Chondrocyte (in vitro differentiated cells): ENCODE measurements around the gene TIMM50. TPM values are rescaled to one million over a fixed set of nuclear protein-coding genes. Genes with fewer than 3 reads are reported as not detected.
A peak's percentile ranks its signal among the peaks of the same experiment; 100 is the strongest.

Experiments
- DNase-seq: peaks from one replicate; pipeline ENCODE4 v3.0.0; 2021; ENCODE audit warnings: mixed read lengths, low spot score
- H3K27ac Mint-ChIP-seq: one replicate; pipeline ENCODE4 v1.8.0; 2021; ENCODE audit warnings: mild to moderate bottlenecking, moderate library complexity, mixed read lengths; ENCODE audit not compliant: unreplicated experiment
- H3K27me3 Mint-ChIP-seq: 2 replicates; pipeline ENCODE4 v1.8.0; 2021; ENCODE audit warnings: low read depth, mixed read lengths
- H3K36me3 Mint-ChIP-seq: 2 replicates; pipeline ENCODE4 v1.8.0; 2021; ENCODE audit warnings: low read depth, mixed read lengths
- H3K4me1 Mint-ChIP-seq: 2 replicates; pipeline ENCODE4 v1.8.0; 2021; ENCODE audit warnings: low read depth, mild to moderate bottlenecking, mixed read lengths
- H3K4me3 Mint-ChIP-seq: one replicate; pipeline ENCODE4 v1.8.0; 2021; ENCODE audit warnings: mild to moderate bottlenecking, moderate library complexity, mixed read lengths; ENCODE audit not compliant: unreplicated experiment
- H3K9me3 Mint-ChIP-seq: 2 replicates; pipeline ENCODE4 v1.8.0; 2021; ENCODE audit warnings: low read depth, mixed read lengths
- long read RNA-seq: library from polyadenylated mRNA; stranded (forward); transcript quantifications from one replicate; pipeline ENCODE4 v2.0.0, GENCODE V29; 2021
- total RNA-seq: library from RNA; stranded (reverse); gene quantifications from 3 replicates; pipeline ENCODE4 v1.2.1, GENCODE V29; 2021
- TF ChIP-seq, protein P1 (sequence below): fragments of 200-600 bp; sonication (generic); IDR thresholded peaks from 2 replicates; pipeline ENCODE4 v1.5.0; 2021; ENCODE audit warnings: antibody characterized with exemption, mild to moderate bottlenecking, moderate library complexity

TIMM50 gene
- total RNA-seq, result 46.4 to 65.7 TPM (median 49.9 TPM) in 3 replicates
- long read RNA-seq, transcript TIMM50-201 (11 exons, 1,612 nt), result major isoform, 34 of 50 reads
- long read RNA-seq, partial matches to known transcripts, result 2 of 50 reads
- long read RNA-seq, other reads (novel, unspliced or antisense), result 12 of 50 reads

DNA sequence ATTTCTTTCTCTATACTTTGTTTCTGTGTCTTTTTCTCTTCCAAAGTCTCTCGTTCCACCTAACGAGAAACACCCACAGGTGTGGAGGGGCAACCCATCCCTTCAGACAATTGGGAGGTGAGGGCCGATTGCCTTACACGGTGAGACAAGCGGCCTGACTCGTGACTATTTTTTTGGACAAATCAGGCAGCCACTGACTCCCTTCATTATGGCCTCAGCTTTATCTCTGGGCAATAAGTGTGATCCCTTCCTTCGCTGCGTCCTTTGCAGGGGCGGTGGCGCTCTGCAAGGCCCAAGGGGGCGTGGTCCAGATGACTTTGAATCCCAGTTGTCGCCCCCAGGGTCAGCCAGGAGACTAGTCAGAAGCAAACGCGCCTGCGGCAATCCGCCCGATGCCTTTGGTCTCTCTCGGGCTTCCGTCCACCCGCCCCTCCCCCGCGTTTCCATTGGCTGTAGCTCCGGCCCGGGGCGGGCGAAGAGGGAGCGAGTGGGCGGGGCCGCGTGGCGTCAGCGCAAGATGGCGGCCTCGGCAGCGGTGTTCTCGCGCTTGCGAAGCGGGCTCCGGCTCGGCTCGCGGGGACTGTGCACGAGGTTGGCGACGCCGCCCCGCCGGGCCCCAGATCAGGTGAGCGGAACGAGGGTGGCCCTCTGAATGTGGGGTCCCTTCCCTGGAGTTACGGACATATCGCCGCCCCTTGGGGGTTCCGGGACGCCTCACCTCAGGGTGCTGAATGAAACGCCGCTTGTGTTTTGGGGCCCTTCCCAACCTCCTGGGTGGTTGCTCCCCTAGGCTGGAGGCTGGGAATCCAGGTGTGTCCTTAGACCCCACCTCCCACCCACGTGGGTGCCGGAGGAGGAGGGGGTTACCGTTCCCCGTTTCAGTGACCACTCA lies at the start of gene TIMM50:
Gene TIMM50 (plus strand): TSS at position 502 of the 892 bp plus-strand sequence. CDS start 16 bp downstream, at position 518.
- Mint-ChIP-seq H3K27me3 (no peaks in the 10 kb centered on the region), H3K9me3 (no peaks in the 10 kb centered on the region), H3K4me3 (peak within 1 kb of the TSS; percentile 90), H3K27ac (peak within 1 kb of the TSS; percentile 97), H3K4me1 (peaks cover 21% of the 10 kb centered on the region), H3K36me3 (peaks cover 6% of the 10 kb centered on the region)
- TF ChIP-seq, protein P1, sequence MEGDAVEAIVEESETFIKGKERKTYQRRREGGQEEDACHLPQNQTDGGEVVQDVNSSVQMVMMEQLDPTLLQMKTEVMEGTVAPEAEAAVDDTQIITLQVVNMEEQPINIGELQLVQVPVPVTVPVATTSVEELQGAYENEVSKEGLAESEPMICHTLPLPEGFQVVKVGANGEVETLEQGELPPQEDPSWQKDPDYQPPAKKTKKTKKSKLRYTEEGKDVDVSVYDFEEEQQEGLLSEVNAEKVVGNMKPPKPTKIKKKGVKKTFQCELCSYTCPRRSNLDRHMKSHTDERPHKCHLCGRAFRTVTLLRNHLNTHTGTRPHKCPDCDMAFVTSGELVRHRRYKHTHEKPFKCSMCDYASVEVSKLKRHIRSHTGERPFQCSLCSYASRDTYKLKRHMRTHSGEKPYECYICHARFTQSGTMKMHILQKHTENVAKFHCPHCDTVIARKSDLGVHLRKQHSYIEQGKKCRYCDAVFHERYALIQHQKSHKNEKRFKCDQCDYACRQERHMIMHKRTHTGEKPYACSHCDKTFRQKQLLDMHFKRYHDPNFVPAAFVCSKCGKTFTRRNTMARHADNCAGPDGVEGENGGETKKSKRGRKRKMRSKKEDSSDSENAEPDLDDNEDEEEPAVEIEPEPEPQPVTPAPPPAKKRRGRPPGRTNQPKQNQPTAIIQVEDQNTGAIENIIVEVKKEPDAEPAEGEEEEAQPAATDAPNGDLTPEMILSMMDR, result no peak
- peak; percentile 98 for DNase-seq

DNA sequence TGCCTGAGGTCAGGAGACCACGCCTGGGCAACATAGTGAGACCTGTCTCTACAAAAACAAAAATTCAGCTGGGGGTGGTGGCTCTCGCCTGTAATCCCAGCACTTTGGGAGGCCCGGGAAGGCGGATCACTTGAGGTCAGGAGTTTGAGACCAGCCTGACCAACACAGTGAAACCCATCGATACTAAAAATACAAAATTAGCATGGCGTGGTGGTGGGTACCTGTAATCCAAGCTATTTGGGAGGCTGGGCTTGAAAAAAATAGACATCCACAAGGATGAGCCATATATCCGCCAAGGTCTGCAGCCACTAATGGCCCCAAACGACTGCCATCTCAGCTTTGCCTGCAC lies 48.0 kb upstream of the TIMM50 start:
- peaks cover 3% of the 10 kb centered on the region for H3K9me3 Mint-ChIP-seq
- no peaks in the 10 kb centered on the region for H3K27me3 Mint-ChIP-seq
- peak overlapping the region; percentile 69 for H3K27ac Mint-ChIP-seq
- H3K36me3 Mint-ChIP-seq, result peaks cover 15% of the 10 kb centered on the region
- TF ChIP-seq, protein P1, result no peak
- peaks cover 60% of the 10 kb centered on the region for H3K4me1 Mint-ChIP-seq
- no peak for DNase-seq
- H3K4me3 Mint-ChIP-seq, result no peak overlapping the region

DNA sequence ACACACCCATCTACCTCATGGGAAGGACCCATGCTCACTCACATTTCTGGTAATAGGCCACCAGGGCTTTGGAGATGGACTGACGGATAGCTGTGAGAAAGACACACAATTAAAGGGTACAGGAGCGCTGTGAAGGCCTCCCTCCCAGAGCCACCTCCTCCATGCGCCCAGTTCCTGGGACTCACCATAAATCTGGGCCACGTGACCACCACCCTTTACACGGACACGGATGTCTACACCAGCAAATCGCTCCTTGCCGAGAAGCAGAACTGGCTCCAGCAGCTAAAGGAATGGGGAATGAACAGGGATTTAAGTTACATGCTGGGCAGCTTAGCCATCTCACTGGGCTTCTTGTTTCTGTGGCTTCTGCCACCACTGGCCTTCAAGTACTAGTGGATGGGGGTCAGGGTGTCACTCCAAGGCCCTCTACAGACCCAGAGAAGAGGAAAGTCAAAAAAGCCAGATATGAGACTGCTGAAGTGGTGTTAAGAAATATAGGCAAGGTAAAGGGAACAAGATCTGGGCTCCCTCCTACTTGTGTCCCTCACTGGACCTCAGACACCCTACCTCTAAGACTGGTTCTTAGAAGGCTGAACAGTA lies 47.1 kb upstream of the TIMM50 start:
- no peaks in the 10 kb centered on the region for H3K27me3 Mint-ChIP-seq
- peak overlapping the region; percentile 35 for H3K4me3 Mint-ChIP-seq
- H3K4me1 Mint-ChIP-seq, result peaks cover 50% of the 10 kb centered on the region

DNA sequence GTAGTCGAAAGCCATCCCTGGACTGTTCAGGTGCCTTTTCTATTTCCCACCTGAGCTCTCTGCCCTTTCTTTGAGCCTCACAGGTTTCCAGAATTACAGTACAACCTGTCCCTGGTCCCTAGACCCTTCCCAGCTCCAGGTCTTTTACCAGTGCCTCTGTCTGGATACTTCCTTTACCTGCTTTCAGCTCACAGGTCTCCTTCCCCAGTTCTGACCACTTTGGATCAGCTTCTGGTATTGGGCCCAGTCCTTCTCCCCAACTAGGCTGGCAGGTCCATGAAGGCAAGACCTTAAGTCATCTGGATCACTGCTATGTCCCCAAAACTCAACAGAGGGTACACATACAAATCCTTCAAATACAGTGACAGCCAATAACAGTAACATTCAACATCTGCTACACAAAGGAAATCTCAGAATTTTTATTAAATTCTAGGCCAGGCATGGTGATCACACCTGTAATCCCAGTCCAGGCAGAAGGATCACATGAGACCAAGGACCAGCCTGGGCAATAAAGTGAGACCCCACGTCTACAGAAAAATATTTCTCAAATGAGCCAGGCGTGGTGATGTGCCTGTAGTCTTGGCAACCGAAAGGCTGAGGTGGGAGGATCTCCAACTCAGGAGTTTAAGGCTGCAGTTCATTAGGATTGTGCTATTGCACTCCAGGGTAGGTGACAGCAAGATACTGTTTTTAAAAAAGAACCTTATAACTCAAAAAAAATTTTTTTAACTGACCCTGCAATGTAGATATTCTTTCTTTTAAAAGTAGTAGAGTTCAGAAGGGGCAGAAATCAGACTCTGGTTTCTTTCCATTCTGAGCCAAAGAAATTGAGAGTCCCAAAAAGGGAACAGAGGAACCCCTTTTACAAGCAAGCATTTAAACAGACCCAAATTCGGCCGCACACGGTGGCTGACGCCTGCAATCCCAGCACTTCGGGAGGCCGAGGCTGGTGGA lies 46.2 kb upstream of the TIMM50 start:
- no peak for DNase-seq
- TF ChIP-seq, protein P1, result no peak
- peak overlapping the region; percentile 98 for H3K27ac Mint-ChIP-seq
- H3K4me3 Mint-ChIP-seq, result peak overlapping the region; percentile 100
- peaks cover 15% of the 10 kb centered on the region for H3K36me3 Mint-ChIP-seq
- peaks cover 44% of the 10 kb centered on the region for H3K4me1 Mint-ChIP-seq
- no peaks in the 10 kb centered on the region for H3K9me3 Mint-ChIP-seq
- H3K27me3 Mint-ChIP-seq, result no peaks in the 10 kb centered on the region

More for the DNA sequence above, 47.1 kb upstream of the TIMM50 start:
- TF ChIP-seq, protein P1, result no peak
- DNase-seq, result no peak
- peaks cover 15% of the 10 kb centered on the region for H3K36me3 Mint-ChIP-seq
- H3K9me3 Mint-ChIP-seq, result no peaks in the 10 kb centered on the region
- H3K27ac Mint-ChIP-seq, result peak overlapping the region; percentile 49
